ENCODE data around the gene LIN9.
A peak's percentile ranks its signal among the peaks of the same experiment; 100 is the strongest.

Gene LIN9

GRCh38 chr1:226318471-226318870 lies 9.5 kb upstream of the LIN9 start:
- no peak for DNase-seq

GRCh38 chr1:226314055-226314454 lies 5.1 kb upstream of the LIN9 start:
- ATAC-seq (no peak), DNase-seq (no peak)

More at GRCh38 chr1:226318471-226318870, 9.5 kb upstream of the LIN9 start:
- no peak for ATAC-seq

- no peak for DNase-seq
Observed at GRCh38 chr1:226312065-226312464, 3.1 kb upstream of the LIN9 start.

GRCh38 chr1:226311376-226311775 lies 2.4 kb upstream of the LIN9 start:
- DNase-seq (no peak), ATAC-seq (no peak)

More at GRCh38 chr1:226312065-226312464, 3.1 kb upstream of the LIN9 start:
- no peak for ATAC-seq

GRCh38 chr1:226310637-226311195 lies 1.8 kb upstream of the LIN9 start:
- ATAC-seq, result no peak
- DNase-seq, result no peak

- no peak for ATAC-seq
- DNase-seq, result no peak
Observed at GRCh38 chr1:226310245-226310540, 1.2 kb upstream of the LIN9 start.

- ATAC-seq (no peak), DNase-seq (no peak)
Observed at GRCh38 chr1:226309398-226310244, 657 bp upstream of the LIN9 start.

- DNase-seq (peak; percentile 43), ATAC-seq (no peak)
Observed at GRCh38 chr1:226308166-226308722, 720 bp downstream of the LIN9 start.

GRCh38 chr1:226306425-226306824 lies 2.5 kb downstream of the LIN9 start:
- no peak for ATAC-seq
- DNase-seq, result no peak

- no peak for ATAC-seq
Observed at GRCh38 chr1:226305184-226305583, 3.8 kb downstream of the LIN9 start.

GRCh38 chr1:226304291-226304955 lies 4.5 kb downstream of the LIN9 start:
- ATAC-seq, result no peak
- DNase-seq, result no peak

More at GRCh38 chr1:226305184-226305583, 3.8 kb downstream of the LIN9 start:
- DNase-seq, result no peak

GRCh38 chr1:226302731-226303130 lies 6.2 kb downstream of the LIN9 start:
- ATAC-seq (no peak), DNase-seq (no peak)

- ATAC-seq, result no peak
- no peak for DNase-seq
Observed at GRCh38 chr1:226296911-226297310, 12.1 kb downstream of the LIN9 start.

GRCh38 chr1:226293553-226293920 lies 15.4 kb downstream of the LIN9 start:
- DNase-seq (no peak), ATAC-seq (no peak)

- DNase-seq (no peak), ATAC-seq (no peak)
Observed at GRCh38 chr1:226292874-226293552, 16.0 kb downstream of the LIN9 start.

- ATAC-seq (no peak), DNase-seq (no peak)
Observed at GRCh38 chr1:226287587-226287986, 21.4 kb downstream of the LIN9 start.

GRCh38 chr1:226281058-226281457 lies 27.9 kb downstream of the LIN9 start:
- no peak for ATAC-seq

GRCh38 chr1:226279498-226279897 lies 29.5 kb downstream of the LIN9 start:
- ATAC-seq (no peak), DNase-seq (no peak)

More at GRCh38 chr1:226281058-226281457, 27.9 kb downstream of the LIN9 start:
- no peak for DNase-seq

GRCh38 chr1:226277897-226278296 lies 31.1 kb downstream of the LIN9 start:
- ATAC-seq, result no peak
- DNase-seq, result no peak

- DNase-seq (no peak), ATAC-seq (no peak)
Observed at GRCh38 chr1:226276987-226277386, 32.0 kb downstream of the LIN9 start.

GRCh38 chr1:226276077-226276682 lies 32.8 kb downstream of the LIN9 start:
- DNase-seq (no peak), ATAC-seq (no peak)

- ATAC-seq (no peak), DNase-seq (no peak)
Observed at GRCh38 chr1:226274138-226274537, 34.8 kb downstream of the LIN9 start.
